Measurements from ENCODE around the gene UFD1.

- no peak for TF ChIP-seq POLR2AphosphoS5 (IDR thresholded peaks at IDR 0.05; ENCODE audit: borderline replicate concordance, low read depth, low read length)
- no peak for TF ChIP-seq EZH2 (IDR thresholded peaks at IDR 0.05)
- no peak for TF ChIP-seq FOXP2 (optimal IDR thresholded peaks at IDR 0.05; ENCODE audit: control extremely low read depth, extremely low read length, insufficient read depth)
Observed at GRCh38 chr22:19482297-19482696, 3.3 kb upstream of the UFD1 start.
